M059J (cell line): ENCODE measurements around the gene DMRTC1. TPM values are rescaled to one million over a fixed set of nuclear protein-coding genes. Genes with fewer than 3 reads are reported as not detected.
"Not testable (repeated sequence)": the region's sequence is repeated elsewhere in the genome, so short reads cannot be mapped to it uniquely, and the experiment has no call there.

Experiments used
- DNase-seq: peaks from one replicate; pipeline ENCODE4 v3.0.0-alpha.2; 2012; ENCODE audit warnings: low read depth
- total RNA-seq: library from RNA; depleted of rRNA; stranded (reverse); fragments of >200 nt; shearing (Covaris generic); gene quantifications from 2 replicates; pipeline ENCODE4 v1.2.3, GENCODE V29; 2014; rRNA removed

DMRTC1 gene, protein sequence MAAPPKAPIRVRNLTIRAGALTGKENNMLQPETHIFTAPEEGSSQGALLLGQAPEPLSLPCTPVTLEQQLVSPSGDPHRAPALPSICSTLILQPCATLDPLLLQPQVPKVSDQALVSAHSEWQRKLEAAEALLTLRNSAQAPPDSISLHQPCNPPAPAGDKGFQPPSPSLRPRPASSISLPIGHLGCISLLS
- not detected in 2 replicates for total RNA-seq

DNA sequence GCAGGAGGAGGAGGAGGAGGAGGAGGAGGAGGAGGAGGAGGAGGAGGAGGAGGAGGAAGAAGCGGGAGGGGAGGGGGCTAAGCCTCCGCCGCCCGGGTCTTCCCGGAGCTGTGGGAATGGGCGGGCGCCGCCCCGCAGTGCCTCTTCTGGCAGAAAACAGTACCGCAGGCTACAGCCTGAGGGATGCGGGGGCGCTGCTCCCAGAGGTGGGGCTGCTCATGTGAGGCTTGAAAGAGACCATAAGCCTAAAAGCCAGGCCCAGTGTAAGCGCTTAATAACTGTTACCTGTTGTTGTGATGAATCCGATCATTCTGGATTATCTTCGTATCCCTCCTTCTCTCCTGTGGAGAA is at the start of gene DMRTC1:
Gene DMRTC1 (minus strand): TSS at position 19 of the 351 bp plus-strand sequence. CDS start 68,143 bp downstream, outside the sequence.
- DNase-seq, result not testable (repeated sequence)

DNA sequence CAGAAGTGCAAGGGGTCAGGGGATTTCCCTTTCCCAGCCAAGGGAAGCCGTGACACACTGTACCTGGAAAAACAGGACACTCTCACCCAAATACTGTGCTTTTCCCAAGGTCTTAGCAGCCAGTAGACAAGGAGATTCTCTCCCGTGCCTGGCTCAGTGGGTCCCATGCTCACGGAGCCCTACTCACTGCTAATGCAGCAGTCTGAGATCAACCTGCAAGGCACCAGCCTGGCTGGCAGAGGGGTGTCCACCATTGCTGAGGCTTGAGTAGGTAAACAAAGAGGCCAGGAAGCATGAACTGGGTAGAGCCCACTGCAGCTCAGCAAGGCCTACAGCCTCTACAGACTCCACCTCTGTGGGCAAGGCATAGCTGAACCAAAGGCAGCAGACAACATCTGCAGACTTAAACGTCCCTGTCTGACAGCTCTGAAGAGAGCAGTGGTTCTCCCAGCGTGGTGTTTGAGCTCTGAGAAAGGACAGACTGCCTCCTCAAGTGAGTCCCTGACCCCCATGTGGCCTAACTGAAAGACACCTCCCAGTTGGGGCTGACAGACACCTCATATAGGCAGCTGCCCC is 37.3 kb upstream of the DMRTC1 start:
- not testable (repeated sequence) for DNase-seq

DNA sequence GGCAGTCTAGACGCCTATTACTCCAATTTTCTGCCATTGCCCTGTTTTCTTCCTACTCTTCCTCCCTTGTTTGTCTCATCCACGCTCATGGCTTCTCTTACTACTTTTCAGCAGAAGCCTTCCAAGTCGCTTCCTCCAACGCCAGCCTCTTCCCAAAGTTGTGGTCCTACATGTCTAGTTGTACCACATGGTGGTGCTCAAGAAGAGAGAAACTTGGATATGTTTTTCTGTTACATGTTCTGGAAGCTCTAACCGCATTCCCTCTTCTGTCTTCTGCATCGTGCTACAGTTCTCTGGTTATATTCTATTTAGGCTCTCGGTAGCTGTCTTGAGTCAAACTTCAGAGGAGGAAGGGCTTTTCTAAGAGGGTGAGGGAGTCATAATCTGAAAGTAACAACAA is 31.2 kb upstream of the DMRTC1 start:
- DNase-seq, result not testable (repeated sequence)

DNA sequence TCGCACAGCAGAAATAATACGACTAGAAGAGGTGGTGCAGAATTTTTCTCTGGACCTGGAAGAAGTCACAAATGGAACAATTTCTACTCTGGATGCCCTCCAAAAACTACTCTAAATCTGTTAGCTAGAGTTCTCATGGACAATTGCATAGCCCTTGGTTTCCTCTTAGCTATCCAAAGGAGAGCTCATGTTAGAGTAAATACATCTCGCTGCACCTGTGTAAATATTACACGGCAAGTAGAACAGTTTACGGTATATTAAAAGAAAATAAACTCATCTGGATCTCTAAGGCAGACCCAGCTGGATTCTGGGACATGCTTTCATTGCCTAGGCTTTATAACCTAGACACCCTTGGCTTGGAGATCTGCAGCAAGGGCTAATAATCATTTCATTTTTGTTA is 28.2 kb upstream of the DMRTC1 start:
- DNase-seq, result not testable (repeated sequence)

DNA sequence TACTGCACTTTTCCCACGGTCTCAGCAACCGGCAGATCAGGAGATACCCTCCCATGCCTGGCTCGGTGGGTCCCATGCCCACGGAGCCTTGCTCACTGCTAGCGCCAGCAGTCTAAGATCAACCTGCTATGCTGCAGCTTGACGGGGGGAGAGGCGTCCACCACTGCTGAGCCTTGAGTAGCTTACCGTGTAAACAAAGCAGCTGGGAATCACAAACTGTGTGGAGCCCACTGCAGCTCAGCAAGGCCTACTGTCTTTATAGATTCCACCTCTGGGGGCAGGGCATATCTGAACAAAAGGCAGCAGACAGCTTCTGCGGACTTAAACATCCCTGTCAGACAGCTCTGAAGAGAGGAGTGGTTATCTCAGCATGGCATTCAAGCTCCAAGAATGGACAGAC is 16.3 kb upstream of the DMRTC1 start:
- DNase-seq, result not testable (repeated sequence)

DNA sequence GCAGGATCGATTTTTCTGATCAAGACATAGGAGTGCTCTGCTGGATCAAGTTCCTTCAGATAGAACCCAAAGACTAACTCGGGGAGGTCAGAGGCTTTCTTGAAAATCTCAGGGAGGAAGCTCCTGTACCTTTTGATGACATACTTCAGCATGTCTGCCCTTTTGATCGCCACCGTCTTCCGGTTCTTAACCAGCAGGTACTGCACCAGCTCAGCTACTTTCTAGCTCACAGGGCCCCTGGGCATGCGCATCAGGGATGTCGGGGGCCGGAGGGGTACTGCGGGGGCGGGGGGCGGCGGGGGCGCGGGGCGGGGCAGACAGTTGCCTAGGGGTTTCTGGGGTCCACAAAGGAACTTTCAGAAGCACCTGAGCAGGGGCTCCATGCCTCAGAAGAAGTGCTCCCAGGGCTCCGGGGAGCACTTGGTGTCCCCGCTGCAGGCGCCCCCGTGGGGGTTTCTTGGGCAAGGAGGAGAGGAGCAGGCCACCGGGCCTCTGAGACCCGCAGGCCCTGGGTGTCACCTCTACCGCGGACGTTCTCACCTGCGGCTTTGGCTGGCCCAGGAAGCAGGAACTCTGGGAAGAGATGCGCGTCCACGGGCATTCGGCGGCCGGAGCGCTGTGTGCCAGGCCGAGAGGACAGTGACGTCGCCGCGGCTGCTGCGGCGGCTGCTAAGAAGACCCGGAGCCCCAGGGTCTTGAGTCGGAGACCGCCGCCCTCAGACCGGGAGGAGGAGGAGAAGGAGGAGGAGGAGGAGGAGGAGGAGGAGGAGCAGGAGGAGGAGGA is 410 bp downstream of the DMRTC1 start:
- DNase-seq, result not testable (repeated sequence)

DNA sequence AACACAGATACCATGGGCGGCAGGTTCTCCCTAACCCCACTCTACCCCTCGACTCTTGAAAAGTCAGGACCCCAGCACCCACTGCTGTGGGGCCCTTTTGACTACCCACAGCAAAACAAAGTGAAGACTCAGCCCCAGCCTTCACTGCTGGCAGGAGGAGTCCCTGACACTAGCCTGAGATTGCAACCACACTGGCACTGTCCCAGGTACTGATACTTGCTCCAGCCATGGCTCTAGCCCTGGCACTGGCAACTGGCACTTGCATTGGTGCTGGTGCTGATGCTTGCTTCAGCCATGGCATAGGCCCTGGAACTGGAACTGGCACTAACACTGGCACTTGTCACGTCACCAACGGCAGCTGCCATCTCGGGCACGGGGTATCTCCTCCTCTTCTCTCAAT is 1.4 kb downstream of the DMRTC1 start:
- not testable (repeated sequence) for DNase-seq

DNA sequence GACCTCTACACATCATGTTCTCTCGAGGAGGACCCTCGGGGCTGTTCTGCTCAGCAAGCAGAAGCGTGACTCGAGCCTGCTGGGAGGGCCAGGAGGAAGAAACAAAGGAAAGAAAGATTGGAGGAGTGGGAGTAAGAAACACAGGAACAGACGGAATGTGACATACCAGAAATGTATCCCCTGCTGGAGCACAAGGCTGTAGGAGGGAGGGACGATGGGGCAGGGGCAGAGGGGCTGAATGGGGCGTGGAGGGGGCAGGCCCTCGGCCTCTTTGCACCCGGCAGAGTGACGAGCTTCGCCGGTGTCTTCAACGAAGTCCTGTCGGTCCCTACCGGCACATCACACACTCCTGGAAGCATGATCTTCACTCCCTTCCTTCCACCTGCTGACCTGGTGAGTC is 5.7 kb downstream of the DMRTC1 start, which contains the start of gene FAM236A:
Gene FAM236A (plus strand): TSS at position 301 of the 400 bp plus-strand sequence. CDS start 57 bp downstream, at position 358.
- not testable (repeated sequence) for DNase-seq

DNA sequence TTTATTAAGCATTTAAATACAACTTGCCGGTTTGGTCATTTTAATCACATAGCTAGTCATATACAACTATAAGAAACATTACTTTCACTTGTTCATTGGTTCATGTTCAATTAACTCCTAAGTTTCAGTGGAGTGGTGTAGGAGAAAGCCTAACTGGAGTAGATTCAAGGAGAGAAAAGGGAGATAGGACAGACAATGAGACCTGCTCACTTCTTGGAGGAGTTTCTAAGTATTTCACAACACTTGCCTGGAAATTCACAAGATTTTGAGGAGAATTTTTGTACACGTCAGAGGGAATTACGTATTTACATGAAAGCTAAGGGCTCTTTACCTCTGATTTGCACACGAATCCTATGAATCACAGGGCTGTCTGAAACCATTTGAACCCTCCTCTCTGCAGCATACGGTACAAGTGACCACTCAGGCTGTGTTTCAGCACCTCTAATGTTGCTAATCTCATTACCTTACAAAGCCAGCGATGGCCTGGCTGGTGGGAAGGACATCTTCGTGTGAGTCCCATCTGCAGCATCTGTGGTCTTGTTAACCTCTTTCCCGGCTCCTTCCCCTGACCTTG is 6.7 kb downstream of the DMRTC1 start:
- not testable (repeated sequence) for DNase-seq

DNA sequence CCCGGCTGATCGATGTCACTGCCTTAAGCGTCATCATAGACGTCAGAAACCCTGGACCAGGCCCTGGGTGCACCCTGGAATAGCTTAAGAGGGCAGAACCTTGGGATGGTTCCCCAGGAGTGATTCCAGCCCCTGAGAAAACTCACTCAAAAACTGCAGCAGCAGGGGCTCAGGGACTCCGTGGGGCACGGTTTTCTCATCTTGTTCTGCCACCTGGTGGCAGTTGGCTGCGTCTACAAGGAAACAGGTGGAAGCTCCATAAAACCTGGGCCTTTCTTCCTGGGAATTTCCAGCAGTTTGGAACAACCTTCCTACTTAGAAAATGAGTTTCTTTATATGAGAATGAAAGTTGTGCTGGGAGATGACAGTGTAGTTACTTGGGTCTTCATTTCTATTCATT is 7.2 kb downstream of the DMRTC1 start:
- not testable (repeated sequence) for DNase-seq

DNA sequence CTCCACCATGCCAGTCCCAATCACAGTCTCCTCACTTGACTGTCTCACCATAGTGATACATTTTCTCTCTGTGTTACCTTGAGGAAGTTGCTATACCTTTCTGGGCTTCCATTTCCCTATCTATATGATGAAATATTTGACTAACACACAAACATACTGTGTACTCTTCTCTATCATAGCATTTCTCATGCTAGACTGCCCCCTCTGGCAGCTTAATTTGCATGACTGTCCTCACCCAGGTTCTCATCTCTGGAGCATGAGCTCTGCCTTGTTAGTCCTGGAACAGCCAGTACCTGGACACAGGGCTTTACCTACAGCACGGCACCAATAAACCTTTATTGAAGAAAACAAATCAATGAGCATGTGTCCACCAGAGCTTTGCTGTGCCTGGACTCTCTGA is 11.4 kb downstream of the DMRTC1 start:
- DNase-seq, result not testable (repeated sequence)

DNA sequence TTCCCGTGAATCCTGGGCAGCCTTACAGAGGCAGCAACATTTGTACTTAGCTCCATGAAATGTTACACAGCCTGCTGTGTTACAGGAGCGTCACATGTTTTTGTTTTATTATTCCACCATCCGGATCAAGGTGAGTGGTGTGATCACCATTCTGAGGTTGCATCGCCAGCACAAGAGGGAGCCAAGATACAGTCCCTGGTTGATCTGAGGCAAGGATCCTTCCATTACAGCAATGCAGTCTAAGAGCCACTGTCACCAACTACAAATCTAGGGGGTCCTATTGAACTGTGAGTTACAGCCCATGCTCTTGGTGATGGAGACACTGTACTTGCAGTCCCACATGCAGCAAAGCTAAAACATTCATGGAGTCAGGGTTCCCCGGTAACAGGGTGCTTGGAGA is 27.5 kb downstream of the DMRTC1 start:
- DNase-seq, result not testable (repeated sequence)

DNA sequence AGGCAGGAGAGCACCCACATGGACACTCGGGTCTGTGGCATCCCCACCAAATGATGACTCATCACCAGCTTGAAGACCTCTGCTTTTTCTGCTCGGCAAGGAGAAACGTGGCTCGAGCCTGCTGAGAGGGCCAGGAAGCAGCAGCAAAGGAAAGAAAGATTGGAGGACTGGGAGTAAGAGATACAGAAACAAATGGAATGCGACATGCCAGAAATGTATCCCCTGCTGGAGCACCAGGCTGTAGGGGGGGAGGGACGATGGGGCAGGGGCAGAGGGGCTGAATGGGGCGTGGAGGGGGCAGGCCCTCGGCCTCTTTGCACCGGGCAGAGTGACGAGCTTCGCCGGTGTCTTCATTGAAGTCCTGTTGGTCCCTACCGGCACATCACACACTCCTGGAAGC is 31.3 kb downstream of the DMRTC1 start, which contains the start of gene FAM236C:
Gene FAM236C (plus strand): TSS at position 301 of the 400 bp plus-strand sequence. CDS start 100 bp downstream, outside the sequence.
- DNase-seq, result not testable (repeated sequence)

DNA sequence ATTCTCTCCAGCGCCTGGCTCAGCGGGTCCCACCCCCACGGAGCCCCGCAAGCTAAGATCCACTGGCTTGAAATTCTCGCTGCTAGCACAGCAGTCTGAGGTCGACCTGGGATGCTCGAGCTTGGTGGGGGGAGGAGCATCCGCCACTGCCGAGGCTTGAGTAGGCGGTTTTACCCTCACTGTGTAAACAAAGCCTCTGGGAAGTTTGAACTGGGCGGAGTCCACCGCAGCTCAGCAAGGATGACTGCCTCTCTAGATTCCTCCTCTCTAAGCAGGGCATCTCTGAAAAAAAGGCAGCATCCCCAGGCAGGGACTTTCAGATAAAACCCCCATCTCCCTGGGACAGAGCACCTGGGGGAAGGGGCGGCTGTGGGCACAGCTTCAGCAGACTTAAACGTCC is 53.9 kb downstream of the DMRTC1 start:
- not testable (repeated sequence) for DNase-seq

DNA sequence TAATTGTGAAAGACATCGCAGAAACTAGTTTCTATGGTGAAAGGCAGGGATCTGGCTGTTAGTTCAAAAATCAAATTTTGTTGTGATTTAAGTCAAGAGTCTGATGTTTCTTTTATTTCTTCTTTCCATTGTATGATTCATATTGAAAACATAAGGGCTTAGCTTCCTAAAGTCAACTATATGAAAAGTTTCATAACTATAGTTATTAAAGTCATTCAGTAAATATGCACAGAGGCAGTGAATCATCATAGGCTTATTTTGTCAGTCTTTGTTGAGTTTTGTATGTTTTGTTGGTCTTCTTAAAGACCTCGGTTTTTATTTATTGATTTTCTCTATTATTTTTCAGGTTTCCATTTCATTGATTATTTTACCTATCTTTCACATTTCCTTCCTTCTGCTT is 60.7 kb downstream of the DMRTC1 start:
- DNase-seq, result not testable (repeated sequence)

DNA sequence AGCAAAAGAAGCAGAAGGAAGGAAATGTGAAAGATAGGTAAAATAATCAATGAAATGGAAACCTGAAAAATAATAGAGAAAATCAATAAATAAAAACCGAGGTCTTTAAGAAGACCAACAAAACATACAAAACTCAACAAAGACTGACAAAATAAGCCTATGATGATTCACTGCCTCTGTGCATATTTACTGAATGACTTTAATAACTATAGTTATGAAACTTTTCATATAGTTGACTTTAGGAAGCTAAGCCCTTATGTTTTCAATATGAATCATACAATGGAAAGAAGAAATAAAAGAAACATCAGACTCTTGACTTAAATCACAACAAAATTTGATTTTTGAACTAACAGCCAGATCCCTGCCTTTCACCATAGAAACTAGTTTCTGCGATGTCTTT is 106.1 kb downstream of the DMRTC1 start:
- DNase-seq, result not testable (repeated sequence)

DNA sequence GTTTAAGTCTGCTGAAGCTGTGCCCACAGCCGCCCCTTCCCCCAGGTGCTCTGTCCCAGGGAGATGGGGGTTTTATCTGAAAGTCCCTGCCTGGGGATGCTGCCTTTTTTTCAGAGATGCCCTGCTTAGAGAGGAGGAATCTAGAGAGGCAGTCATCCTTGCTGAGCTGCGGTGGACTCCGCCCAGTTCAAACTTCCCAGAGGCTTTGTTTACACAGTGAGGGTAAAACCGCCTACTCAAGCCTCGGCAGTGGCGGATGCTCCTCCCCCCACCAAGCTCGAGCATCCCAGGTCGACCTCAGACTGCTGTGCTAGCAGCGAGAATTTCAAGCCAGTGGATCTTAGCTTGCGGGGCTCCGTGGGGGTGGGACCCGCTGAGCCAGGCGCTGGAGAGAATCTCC is 112.9 kb downstream of the DMRTC1 start:
- DNase-seq, result not testable (repeated sequence)

Other genes with a start within 250 kb of the DMRTC1 start
- gene PHKA1, start 229.5 kb downstream of the DMRTC1 start, total RNA-seq, result 0.12 and 0.20 TPM in 2 replicates
- not detected in 2 replicates for gene DMRTC1B, start 166.9 kb downstream of the DMRTC1 start, total RNA-seq
- gene FAM236B, start 161.2 kb downstream of the DMRTC1 start, total RNA-seq, result not detected in 2 replicates
- not detected in 2 replicates for gene FAM236D, start 135.6 kb downstream of the DMRTC1 start, total RNA-seq
- gene FAM236C, start 31.2 kb downstream of the DMRTC1 start, total RNA-seq, result not detected in 2 replicates
- gene FAM236A, start 5.6 kb downstream of the DMRTC1 start, total RNA-seq, result not detected in 2 replicates
- not detected in 2 replicates for gene PABPC1L2B, start 59.1 kb upstream of the DMRTC1 start, total RNA-seq
- gene PABPC1L2A, start 135.7 kb upstream of the DMRTC1 start, total RNA-seq, result not detected in 2 replicates